HG03108 (cell line): ENCODE measurements around the gene TLCD5.

Source experiments
- ATAC-seq: cut with Tn5 transposase; IDR thresholded peaks from one replicate; pipeline ENCODE4 v1.9.1; 2021; ENCODE audit warnings: moderate library complexity; ENCODE audit not compliant: unreplicated experiment

Gene TLCD5

DNA sequence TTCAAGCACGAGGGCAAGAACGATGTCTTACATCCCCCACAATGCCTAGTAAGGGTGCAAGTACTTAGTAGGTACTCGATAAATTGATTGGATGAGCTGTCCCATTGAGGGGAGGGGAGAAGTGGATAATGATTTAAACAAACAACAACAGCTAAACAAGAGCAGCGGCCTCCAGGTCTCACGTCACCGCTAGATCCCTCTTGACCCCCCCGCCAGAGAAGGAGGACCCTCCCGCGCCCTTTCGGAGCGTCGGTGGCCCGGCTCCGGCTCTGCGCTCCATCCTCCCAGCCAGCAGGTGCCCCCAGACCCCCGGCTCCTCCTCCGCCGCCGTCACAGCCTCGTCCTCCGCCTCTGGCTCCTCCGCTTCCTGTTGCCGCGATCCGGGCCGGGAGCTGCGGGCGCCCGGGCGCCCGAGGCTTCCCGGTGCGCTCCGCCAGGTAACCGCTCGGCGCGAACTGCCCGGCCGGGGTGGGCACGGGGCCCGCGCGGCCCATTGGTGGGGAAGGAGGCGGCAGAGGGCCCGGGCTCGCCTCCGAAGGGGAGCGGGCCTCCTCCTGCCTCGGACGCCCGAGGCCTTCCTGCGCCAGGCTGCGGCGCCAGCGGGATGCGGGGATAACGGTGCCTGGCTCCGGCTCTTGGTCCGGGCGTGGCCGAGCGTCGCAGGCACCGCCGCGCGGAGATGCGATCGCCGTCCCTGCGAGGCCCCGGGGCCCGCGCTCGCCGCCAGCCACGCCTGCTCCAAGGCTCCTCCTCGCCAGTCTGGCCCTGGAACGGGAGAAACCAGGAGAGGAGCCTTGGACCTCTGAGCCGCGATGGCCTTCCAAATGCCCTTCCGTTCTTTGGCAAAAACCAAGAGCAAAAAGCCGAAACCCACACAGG, at the start of gene TLCD5:
Gene TLCD5 (plus strand): TSS at position 368 of the 879 bp plus-strand sequence. CDS start 2,143 bp downstream, outside the sequence.
- ATAC-seq, result no peak

GRCh38 chr11:120279502-120279901, 45.6 kb upstream of the TLCD5 start:
- ATAC-seq, result no peak

DNA sequence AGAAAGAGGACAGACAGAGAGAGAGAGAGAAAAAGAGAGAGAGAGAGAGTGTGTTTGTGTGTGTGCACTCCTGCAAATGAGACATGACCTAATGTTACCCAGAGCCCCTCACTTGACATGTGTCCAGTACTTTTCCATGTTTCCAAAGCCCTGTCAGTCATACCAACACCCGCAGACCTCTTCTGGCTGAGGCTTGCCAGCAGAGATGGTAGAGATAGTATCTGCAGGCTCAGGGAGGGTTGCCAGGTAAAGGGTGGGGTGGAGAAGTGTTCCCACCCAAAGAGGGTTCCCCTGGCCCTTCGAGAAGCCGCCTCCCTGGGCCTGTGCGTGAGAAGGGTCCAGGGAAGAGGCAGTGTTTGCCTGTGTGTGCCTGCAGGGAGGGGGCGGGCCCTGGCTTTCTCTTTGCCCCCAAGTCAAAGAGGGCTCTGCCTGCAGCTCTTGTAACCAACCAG, 44.5 kb upstream of the TLCD5 start:
- ATAC-seq, result no peak

DNA sequence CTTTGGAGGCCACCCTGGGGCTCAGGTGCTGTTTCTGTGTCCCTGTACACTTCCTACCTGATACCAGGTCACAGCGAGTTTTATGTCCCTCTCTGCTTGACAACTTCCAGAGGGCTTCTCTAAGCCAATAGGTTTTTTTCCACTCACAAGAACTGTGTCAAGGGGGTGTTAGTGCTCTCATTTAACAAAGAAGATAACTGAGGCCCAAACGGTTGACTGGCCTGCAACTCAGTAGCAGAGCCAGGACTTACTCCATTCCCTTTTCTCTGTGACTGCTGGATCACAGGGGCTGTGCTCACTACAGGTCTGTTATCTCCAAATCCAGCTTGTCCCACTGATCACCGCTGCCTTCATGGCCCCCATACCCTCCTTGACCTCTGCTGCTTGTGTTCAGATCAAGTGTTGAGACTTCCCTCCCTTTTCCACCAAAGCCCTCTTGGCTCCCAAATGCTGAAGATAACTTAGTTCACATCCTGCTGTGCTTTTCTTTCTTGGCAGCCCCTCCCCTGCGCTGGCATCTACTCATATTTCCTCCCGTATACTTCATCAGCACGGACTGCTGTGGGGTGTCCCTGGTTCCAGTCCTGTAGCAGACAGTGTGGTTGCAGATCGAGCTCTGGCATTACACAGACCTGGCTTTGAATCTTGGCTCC, 43.8 kb upstream of the TLCD5 start:
- no peak for ATAC-seq

GRCh38 chr11:120283124-120283523, 42.0 kb upstream of the TLCD5 start:
- no peak for ATAC-seq

- ATAC-seq, result no peak
Observed at GRCh38 chr11:120284272-120284671, 40.8 kb upstream of the TLCD5 start.

DNA sequence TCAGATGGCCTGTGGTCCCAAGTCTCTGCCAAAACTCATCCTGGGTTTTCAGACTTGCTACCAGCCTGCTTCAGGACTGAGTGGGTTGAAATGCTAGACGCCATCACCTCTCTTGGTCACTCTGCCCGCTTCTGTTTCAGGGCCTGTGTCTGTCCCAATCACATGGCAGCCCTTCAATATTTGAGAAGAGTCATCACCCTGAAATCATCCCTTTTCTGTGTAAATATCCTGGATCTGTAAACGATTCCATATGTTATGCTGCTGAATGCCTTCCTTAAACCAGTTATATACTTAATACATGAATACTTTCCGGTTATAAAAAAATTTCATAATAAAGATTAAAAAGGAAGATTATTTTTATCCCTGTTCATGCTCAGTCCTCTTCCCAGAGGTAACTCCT, 39.8 kb upstream of the TLCD5 start:
- no peak for ATAC-seq

DNA sequence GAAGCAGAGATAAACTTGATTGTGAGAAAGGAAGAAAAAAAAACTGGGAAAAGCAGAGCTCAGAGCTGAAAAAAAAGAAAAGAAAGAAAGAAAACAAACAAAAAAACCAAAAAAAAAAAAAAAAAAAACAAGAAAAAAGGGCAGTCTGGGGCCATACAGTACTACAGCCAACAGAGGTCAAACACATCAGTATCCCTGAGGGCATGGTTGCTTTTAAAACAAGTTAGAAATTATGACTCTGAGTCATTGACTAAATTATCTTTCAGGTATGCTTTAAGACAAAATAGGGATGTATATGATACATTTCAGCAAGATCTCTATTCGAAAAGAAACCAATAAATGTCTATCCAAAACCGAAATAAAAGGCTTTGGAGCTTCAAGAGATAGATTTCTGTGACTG, 37.1 kb upstream of the TLCD5 start:
- ATAC-seq, result no peak

- no peak for ATAC-seq
Observed at GRCh38 chr11:120289426-120289825, 35.7 kb upstream of the TLCD5 start.

DNA sequence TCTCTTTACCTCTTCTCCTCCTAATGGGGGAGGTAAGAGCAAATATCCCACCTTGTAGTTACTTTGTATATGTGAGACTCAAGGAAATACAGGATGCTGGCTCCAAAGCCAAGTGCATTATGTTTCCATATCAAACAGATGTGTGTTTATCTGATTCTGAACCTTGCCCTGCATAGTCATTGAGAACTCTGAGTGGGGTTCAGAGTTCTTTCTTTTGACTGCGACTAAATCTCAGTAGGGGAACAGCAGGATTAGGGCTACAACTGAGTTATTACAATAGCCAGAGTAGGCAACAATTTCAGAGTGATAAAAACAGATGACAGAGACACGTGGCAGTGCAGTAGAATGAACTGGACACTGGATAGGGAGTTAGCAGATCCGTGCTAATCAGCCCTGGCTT, 34.1 kb upstream of the TLCD5 start:
- ATAC-seq, result no peak

- no peak for ATAC-seq
Observed at GRCh38 chr11:120293038-120293800, 31.9 kb upstream of the TLCD5 start.

DNA sequence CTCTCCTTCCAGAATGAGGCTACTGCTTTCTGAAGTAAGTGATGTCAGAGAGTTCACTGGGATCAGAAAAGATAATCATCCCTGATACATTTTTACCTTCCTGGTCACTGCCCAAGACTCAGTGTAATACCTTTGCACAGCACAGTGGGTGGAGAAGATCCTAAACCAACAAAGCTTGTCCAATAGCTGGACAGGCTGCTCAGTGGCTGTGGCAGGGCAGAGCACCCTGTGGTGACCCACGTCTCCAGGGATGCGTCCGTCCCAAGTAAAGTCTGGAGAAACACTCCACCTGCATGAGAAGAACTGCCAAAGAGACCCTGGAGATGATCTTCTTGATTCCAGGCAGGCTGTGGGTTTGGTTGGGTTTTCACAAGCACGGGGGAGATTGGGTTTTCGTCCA, 31.0 kb upstream of the TLCD5 start:
- ATAC-seq, result no peak

- no peak for ATAC-seq
Observed at GRCh38 chr11:120295099-120295498, 30.0 kb upstream of the TLCD5 start.

DNA sequence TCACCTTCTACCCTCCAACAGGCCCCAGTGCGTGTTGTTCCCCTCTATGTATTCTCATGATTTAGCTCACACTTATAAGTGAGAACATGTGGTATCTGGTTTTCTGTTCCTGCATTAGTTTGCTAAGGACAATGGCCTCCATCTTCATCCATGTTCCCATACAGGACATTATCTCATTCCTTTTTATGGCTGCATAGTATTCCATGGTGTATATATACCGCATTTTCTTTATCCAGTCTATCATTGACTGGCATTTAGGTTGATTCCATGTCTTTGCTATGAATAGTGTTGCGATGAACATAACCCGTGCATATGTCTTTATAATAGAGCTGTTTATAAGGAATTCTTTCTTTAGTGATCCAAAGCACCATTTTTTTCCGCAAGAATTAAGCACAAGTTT, 28.5 kb upstream of the TLCD5 start:
- ATAC-seq, result no peak

DNA sequence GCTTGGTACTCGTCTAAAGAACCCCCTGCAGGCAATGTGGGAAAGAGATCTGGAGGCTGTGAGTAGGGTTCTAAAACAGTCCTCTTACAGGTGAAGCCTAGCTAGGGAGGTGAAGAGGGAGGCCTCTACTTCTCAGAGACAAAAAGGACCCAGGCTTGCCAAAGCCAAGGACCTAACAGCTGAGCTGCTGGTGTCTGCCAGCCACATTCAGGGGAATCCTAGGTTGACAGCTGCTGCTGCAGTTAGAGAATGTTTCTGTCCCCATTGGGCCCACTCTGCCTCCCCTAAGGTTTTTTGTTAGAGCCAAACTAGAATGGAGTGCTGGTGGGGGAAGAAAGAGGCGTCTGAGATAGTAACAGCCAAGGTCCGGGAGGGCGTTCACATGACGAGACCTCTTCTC, 26.6 kb upstream of the TLCD5 start:
- no peak for ATAC-seq

- no peak for ATAC-seq
Observed at GRCh38 chr11:120302001-120302805, 22.9 kb upstream of the TLCD5 start.

DNA sequence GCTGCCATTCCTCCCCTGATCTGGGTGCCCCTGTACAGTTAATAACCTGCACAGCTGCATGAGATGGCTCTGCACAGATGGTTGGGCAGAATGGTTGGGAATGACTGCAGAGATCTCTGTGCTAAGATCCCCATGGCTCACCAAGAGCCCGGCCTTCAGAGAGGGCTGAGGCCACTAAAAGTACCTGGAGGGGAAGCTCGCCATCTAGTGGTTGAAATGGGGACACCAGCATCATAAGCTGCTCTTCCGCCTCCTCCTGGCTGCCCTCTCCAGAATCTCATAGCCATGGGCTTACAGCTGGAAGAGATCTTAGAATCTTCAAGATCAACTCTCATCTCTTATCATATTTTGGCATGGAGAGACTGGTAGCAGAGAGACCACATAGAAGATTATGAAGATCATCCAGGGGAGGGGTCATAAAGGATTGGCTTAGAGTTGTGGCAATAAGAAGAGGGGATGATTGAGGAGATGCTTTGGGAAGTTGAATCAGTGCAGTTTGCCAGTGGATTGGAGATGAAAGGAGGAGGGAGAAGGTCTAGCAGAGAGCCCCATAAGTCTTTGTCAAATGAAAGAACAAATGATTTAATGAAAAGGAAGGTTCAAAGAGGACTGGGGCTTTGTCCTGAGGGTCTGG, 22.0 kb upstream of the TLCD5 start:
- ATAC-seq, result no peak

GRCh38 chr11:120304526-120304925, 20.6 kb upstream of the TLCD5 start:
- no peak for ATAC-seq

- ATAC-seq, result no peak
Observed at GRCh38 chr11:120305286-120305685, 19.8 kb upstream of the TLCD5 start.

DNA sequence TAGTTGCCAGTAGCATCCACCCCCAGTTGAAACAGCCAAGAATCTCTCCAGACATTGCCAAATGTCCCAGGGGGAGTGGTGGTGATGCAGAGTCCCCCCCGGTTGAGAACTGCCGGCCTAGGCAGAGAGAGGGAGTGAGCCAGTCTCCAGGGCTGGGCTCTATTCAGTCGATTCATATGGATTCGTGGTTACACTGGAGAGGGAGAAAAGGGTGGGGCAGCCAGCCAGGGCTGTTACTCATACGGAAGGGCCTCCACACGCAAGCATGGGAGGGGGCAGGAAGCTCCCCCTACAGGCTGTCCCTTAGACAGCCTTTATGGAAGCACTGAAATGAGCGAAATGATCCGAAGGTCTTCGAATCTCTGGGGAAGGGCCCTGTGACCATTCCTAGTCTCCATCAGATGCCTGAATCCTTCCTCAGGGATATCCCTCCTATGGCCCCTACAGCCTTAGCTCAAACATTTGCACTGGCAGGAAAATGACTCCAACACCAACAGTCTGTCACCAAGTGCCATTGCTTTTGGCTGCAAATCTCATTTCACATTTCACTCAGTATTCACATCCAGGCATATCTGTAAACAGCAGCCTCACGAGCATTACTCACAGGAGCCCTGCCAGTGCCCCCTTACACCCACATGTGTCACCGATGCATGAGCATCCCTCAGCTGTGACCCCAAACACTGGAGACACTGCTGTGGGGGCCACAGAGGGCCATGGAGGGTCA, 18.4 kb upstream of the TLCD5 start:
- no peak for ATAC-seq
